Ovary (tissue), 3 donors: ENCODE data around the gene TNPO3.

ENCODE experiments used
- POLR2A ChIP-seq: fragments of 450-650 bp; IDR thresholded peaks from one replicate; pipeline ENCODE4 v1.6.1; 2017; ENCODE audit warnings: antibody characterized with exemption, mild to moderate bottlenecking, moderate library complexity
- TF ChIP-seq, protein P1 (sequence below), 3 donors: fragments of 450-650 bp in 2 of 3; fragments of 200-600 bp in 1 of 3; IDR thresholded peaks; one replicate each; pipeline versions ENCODE4 v1.5.1 to v1.8.0; 2016 to 2022; ENCODE audit warnings: antibody characterized with exemption in 3 of 3, mild to moderate bottlenecking in 1 of 3
- donor health status: DM: no; HTN: no; CAD: no.

DNA sequence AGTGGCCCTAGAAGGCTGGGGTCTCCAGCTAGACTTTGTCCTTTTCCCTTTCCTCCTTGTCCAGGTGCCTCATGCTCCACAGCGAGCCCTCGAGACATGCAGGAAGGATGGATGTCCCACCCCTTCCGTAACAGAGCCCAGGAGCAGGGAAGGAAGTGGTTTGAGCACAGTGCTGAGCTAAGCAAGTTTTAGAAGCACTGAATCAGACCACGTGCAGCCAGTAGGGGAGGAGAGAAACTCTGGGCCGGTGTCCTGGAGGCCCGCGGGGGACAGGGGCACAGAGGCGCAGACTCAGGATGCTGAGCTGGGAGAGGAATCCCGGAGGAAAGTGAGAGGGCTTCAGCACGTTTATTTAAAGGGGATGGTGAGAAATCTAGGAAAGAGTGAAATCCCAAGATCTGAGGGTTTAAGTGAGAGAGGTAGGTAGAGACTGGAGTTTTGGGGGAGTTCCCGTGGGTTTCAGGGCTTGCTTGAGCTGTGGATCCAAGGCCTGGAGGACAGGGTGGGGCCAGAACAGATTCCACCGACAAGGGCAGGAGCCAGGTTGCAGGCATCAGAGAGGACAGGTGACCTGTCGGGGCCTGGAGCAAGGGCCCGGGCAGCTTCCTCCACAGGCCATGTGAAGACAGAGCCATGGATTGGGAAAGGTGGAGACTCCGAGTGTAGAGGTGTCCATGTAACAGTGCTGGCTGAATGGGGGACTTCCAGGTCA lies 121.6 kb downstream of the TNPO3 start:
- TF ChIP-seq, protein P1, sequence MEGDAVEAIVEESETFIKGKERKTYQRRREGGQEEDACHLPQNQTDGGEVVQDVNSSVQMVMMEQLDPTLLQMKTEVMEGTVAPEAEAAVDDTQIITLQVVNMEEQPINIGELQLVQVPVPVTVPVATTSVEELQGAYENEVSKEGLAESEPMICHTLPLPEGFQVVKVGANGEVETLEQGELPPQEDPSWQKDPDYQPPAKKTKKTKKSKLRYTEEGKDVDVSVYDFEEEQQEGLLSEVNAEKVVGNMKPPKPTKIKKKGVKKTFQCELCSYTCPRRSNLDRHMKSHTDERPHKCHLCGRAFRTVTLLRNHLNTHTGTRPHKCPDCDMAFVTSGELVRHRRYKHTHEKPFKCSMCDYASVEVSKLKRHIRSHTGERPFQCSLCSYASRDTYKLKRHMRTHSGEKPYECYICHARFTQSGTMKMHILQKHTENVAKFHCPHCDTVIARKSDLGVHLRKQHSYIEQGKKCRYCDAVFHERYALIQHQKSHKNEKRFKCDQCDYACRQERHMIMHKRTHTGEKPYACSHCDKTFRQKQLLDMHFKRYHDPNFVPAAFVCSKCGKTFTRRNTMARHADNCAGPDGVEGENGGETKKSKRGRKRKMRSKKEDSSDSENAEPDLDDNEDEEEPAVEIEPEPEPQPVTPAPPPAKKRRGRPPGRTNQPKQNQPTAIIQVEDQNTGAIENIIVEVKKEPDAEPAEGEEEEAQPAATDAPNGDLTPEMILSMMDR (IDR thresholded peaks at IDR 0.05), result no peak
- no peak for TF ChIP-seq POLR2A
